GM19372 (cell line): ENCODE measurements around the gene RSAD2.
A peak's percentile ranks its signal among the peaks of the same experiment; 100 is the strongest.

Source experiments
- ATAC-seq: cut with Tn5 transposase; IDR thresholded peaks from one replicate; pipeline ENCODE4 v1.9.1; 2021; ENCODE audit warnings: mild to moderate bottlenecking, low read depth, moderate library complexity; ENCODE audit not compliant: unreplicated experiment

Gene RSAD2

GRCh38 chr2:6941299-6942046 lies 63.9 kb downstream of the RSAD2 start:
- ATAC-seq, result no peak

- ATAC-seq, result no peak
Observed at GRCh38 chr2:6942848-6943247, 65.3 kb downstream of the RSAD2 start.

DNA sequence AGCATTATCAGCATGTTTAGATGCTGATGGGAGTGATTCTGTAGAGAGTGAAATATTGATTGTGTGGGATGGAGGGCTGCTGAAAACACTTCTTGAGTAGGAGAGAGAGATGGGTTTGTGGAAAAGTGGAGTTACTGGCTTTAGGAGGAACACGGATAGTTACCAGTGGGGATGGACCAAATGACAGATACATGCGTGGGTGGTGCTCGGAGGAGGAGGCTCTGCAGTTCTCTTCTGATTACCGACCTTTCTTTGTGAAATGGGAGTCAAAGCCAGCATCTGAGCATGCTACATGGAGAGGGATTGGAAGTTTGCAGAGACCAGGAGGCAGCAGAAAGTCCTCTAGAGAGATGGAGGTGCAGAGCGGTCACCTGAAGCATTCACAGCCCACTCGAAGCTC lies 65.9 kb downstream of the RSAD2 start:
- no peak for ATAC-seq

- ATAC-seq, result no peak
Observed at GRCh38 chr2:6943971-6944370, 66.4 kb downstream of the RSAD2 start.

- ATAC-seq, result no peak
Observed at GRCh38 chr2:6944555-6944954, 67.0 kb downstream of the RSAD2 start.

- ATAC-seq, result peak; percentile 84
Observed at GRCh38 chr2:6945087-6945813, 67.7 kb downstream of the RSAD2 start.

- no peak for ATAC-seq
Observed at GRCh38 chr2:6945821-6946220, 68.2 kb downstream of the RSAD2 start.

DNA sequence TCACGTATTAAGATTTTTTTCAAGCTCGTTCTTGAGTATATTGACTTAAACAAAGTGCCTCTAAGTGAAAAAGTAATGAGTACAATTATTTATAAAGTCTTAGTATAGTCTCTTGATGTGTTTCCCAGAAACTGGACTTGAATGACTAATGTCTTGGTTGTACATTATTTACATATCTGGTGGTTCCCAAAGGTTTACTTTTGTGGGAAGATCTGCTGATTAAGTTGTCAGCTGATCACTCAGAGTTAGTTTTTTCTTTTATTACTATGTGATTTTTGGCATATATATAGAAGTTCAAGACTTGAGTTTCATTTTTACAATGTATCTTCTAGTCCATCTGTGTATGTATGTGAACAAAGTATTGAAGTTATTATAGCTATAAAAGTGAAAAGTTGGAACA lies 69.1 kb downstream of the RSAD2 start:
- no peak for ATAC-seq
